Uterus (tissue), 4 donors: Measurements from ENCODE around the gene SUFU. TPM values are rescaled to one million over a fixed set of nuclear protein-coding genes. Genes with fewer than 3 reads are reported as not detected.
A peak's percentile ranks its signal among the peaks of the same experiment; 100 is the strongest.

Experiments
- DNase-seq, 2 donors: peaks; one replicate each; pipeline ENCODE4 v3.0.0-alpha.2; 2019 to 2020
- H3K27ac ChIP-seq, 2 donors: fragments of 200-600 bp; sonication (generic); 1 replicate in 1 of 2; 2 replicates in 1 of 2; pipeline ENCODE4 v1.5.1; 2016 to 2018
- H3K27me3 ChIP-seq, 2 donors: fragments of 200-600 bp; sonication (generic); one replicate each; pipeline ENCODE4 v1.5.1; 2018 to 2019; ENCODE audit warnings: control low read depth in 1 of 2
- H3K36me3 ChIP-seq, 2 donors: fragments of 200-600 bp; sonication (generic); one replicate each; pipeline ENCODE4 v1.5.1; 2019; ENCODE audit warnings: control low read depth in 1 of 2
- H3K4me1 ChIP-seq, 2 donors: fragments of 200-600 bp; sonication (generic); one replicate each; pipeline ENCODE4 v1.5.1; 2018 to 2019; ENCODE audit warnings: control low read depth in 1 of 2
- H3K4me3 ChIP-seq, 2 donors: fragments of 200-600 bp; sonication (generic); 1 replicate in 1 of 2; 2 replicates in 1 of 2; pipeline ENCODE4 v1.5.1; 2018 to 2019; ENCODE audit warnings: mild to moderate bottlenecking in 1 of 2
- H3K9me3 ChIP-seq, 2 donors: fragments of 200-600 bp; sonication (generic); one replicate each; pipeline ENCODE4 v1.5.1; 2019; ENCODE audit warnings: control low read depth in 1 of 2
- POLR2A ChIP-seq, 2 donors: fragments of 450-650 bp; IDR thresholded peaks; one replicate each; pipeline ENCODE4 v1.6.1; 2016; ENCODE audit warnings: antibody characterized with exemption in 2 of 2, mild to moderate bottlenecking in 1 of 2, moderate library complexity in 1 of 2
- intact Hi-C: fragments of 100-400 bp; cut with DNase I; formaldehyde crosslinking; loops from one replicate; pipeline ENCODE4 v1.15.1; 2023; ENCODE audit warnings: low total_unique reads
- total RNA-seq, 4 donors: library from RNA; depleted of rRNA in 3 of 4; stranded (reverse); fragments of >200 nt in 3 of 4; gene quantifications; one replicate each; pipeline versions ENCODE4 v1.1.0 to v1.2.4, GENCODE V29; 2014 to 2023
- TF ChIP-seq, protein P1 (sequence below), 4 experiments: fragments of 200-600 bp in 2 of 4; fragments of 450-650 bp in 2 of 4; sonication (generic) in 2 of 4; IDR thresholded peaks; one replicate each; pipeline ENCODE4 v1.5.1; 2016 to 2019; ENCODE audit warnings: antibody characterized with exemption in 4 of 4, mild to moderate bottlenecking in 2 of 4, moderate library complexity in 1 of 4
- donor health status: DM: yes; HTN: yes; CAD: no.

Gene SUFU
- total RNA-seq, 4 donors from 2014 or later: 2.8 to 20.7 (median 12.3) TPM

DNA sequence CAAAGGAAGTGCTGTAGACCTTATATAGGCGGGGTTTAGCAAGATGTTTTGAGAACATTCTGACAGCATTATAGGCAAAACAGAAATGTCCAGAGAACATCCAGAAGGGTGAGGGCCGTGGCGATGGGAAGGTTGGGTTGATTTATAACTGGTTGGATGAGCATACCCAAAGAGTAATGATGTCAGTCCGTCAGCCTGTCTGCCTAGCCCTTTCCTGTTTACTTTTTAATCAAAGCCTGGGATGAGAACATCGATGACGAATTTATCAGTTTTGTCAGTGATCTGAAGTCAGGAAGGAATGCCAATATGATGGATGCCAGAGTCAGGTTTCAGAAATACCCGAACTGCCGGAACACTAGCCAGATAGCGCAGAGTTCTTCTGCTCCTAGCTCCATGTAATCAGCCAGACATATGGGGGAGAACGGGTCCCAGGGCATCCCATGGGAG, 106.7 kb downstream of the SUFU start:
- Histone ChIP-seq H3K4me1 (peaks cover 21% of the 10 kb centered on the region in 2 donors), H3K27ac (peak overlapping the region; percentile 78 to 79), H3K4me3 (no peak overlapping the region), H3K27me3 (no peaks in the 10 kb centered on the region), H3K9me3 (no peaks in the 10 kb centered on the region), H3K36me3 (no peaks in the 10 kb centered on the region)
- no peak for TF ChIP-seq POLR2A (IDR thresholded peaks at IDR 0.05)
- TF ChIP-seq, protein P1, sequence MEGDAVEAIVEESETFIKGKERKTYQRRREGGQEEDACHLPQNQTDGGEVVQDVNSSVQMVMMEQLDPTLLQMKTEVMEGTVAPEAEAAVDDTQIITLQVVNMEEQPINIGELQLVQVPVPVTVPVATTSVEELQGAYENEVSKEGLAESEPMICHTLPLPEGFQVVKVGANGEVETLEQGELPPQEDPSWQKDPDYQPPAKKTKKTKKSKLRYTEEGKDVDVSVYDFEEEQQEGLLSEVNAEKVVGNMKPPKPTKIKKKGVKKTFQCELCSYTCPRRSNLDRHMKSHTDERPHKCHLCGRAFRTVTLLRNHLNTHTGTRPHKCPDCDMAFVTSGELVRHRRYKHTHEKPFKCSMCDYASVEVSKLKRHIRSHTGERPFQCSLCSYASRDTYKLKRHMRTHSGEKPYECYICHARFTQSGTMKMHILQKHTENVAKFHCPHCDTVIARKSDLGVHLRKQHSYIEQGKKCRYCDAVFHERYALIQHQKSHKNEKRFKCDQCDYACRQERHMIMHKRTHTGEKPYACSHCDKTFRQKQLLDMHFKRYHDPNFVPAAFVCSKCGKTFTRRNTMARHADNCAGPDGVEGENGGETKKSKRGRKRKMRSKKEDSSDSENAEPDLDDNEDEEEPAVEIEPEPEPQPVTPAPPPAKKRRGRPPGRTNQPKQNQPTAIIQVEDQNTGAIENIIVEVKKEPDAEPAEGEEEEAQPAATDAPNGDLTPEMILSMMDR (IDR thresholded peaks at IDR 0.05): no peak
- no peak for DNase-seq
- intact Hi-C loops: no loop called here

DNA sequence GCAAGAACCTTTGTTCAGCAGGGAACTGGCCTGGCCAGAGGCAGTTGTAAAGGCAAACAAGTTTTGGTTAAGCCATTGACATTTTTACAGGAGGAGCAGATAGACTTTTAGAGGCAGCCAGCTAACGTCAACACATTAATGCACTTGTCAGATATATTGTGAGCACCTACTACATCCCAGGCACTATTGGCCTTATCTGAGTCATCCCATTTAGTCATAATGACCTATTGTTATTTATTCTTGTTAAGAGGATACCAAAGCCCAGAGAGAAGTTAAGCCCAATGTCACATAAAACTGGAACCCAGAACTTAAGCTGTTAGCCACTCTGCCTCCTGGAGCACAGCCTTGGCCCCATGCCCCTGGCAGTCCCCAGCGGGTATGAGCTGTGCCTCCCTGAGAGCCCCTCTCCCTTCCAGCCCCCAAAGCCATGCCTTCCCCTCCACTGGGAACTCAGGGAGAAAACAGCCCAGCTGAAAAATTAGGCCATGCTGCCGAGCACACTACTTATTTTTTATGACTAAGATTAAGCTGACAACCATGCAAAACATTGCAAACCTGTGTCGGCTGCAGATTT, 107.8 kb downstream of the SUFU start:
- Histone ChIP-seq H3K27me3 (no peaks in the 10 kb centered on the region), H3K36me3 (no peaks in the 10 kb centered on the region), H3K9me3 (no peaks in the 10 kb centered on the region), H3K4me1 (peaks cover 21% of the 10 kb centered on the region in 2 donors), H3K27ac (peak overlapping the region; percentile 78 to 79), H3K4me3 (no peak overlapping the region)
- TF ChIP-seq, protein P1 (IDR thresholded peaks at IDR 0.05): no peak
- no peak for TF ChIP-seq POLR2A (IDR thresholded peaks at IDR 0.05)
- DNase-seq: peak in 1 of 2 donors; percentile 46
- intact Hi-C loops: no loop called here

DNA sequence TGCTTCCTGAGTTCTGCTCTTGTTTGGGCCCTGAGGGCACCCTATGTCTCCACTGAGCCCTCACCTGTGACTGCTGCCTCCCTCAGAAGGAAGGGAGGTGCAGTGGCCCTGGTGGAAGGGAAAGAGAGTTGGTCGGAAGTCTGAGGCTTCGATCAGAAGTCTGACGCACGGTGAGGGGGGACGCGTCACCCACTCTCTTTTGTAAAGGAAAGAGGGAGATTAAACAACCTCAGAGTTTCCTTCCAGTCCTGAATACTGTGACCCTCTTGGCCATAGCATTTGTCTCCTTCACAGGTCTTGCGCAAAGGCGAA, 109.1 kb downstream of the SUFU start:
- TF ChIP-seq POLR2A (IDR thresholded peaks at IDR 0.05): no peak
- TF ChIP-seq, protein P1 (IDR thresholded peaks at IDR 0.05): no peak
- H3K4me1 ChIP-seq: peaks cover 21% of the 10 kb centered on the region in 2 donors
- DNase-seq: no peak
- no peaks in the 10 kb centered on the region for H3K27me3 ChIP-seq
- intact Hi-C loops: no loop called here
- no peaks in the 10 kb centered on the region for H3K9me3 ChIP-seq
- H3K36me3 ChIP-seq: no peaks in the 10 kb centered on the region
- H3K27ac ChIP-seq: peak overlapping the region; percentile 79 to 82
- no peak overlapping the region for H3K4me3 ChIP-seq

DNA sequence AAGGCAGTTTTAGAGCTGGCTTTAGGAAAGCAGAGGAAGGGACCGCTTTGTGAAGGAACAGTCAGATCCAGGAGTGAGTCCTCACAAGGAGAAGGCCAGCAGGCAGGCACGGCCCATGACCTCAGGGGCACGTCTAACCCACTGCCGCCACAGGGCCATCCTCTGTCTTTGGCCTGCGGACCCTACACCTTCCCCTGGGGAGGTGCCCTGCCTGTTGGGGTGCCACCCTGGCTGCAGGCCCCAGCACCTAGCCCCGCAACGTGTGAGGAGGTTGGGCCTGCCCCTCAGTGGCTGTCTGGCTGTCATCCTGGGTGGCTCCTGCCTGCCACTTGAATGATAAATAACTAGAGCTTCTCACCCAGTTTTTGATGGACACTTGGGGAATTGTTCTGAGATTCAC, 109.5 kb downstream of the SUFU start:
- H3K27ac ChIP-seq: peak overlapping the region; percentile 79 to 82
- no peak for TF ChIP-seq POLR2A (IDR thresholded peaks at IDR 0.05)
- TF ChIP-seq, protein P1 (IDR thresholded peaks at IDR 0.05): no peak
- no peaks in the 10 kb centered on the region for H3K36me3 ChIP-seq
- no peak overlapping the region for H3K4me3 ChIP-seq
- no peaks in the 10 kb centered on the region for H3K9me3 ChIP-seq
- H3K4me1 ChIP-seq: peaks cover 21% of the 10 kb centered on the region in 2 donors
- no peak for DNase-seq
- intact Hi-C loops: no loop called here
- H3K27me3 ChIP-seq: no peaks in the 10 kb centered on the region

- peaks cover 21% of the 10 kb centered on the region in 2 donors for H3K4me1 ChIP-seq
These were observed 110.0 kb downstream of the SUFU start for GRCh38 chr10:102613785-102614184.

More at GRCh38 chr10:102613785-102614184, 110.0 kb downstream of the SUFU start:
- no peak for TF ChIP-seq POLR2A (IDR thresholded peaks at IDR 0.05)
- TF ChIP-seq, protein P1 (IDR thresholded peaks at IDR 0.05): no peak
- H3K27ac ChIP-seq: peak overlapping the region; percentile 79 to 82
- DNase-seq: no peak
- H3K27me3 ChIP-seq: no peaks in the 10 kb centered on the region
- no peaks in the 10 kb centered on the region for H3K9me3 ChIP-seq
- H3K36me3 ChIP-seq: no peaks in the 10 kb centered on the region
- intact Hi-C loops: no loop called here
- no peak overlapping the region for H3K4me3 ChIP-seq
